SK-N-SH (cell line): Measurements from ENCODE around the gene NOL6. TPM values are rescaled to one million over a fixed set of nuclear protein-coding genes. Genes with fewer than 3 reads are reported as not detected.
"Not testable (repeated sequence)": the region's sequence is repeated elsewhere in the genome, so short reads cannot be mapped to it uniquely, and the experiment has no call there.

Experiments
- CTCF ChIA-PET: fragments of 300-600, 350-600 bp; formaldehyde crosslinking; extraction: SDS; loops from one replicate; lab custom pipeline; 2021; lab: Yijun Ruan, JAX
- POLR2A ChIA-PET: fragments of 350-600 bp; sonication (Branson Sonifier 250); formaldehyde crosslinking; extraction: SDS; loops from one replicate; lab custom pipeline; 2020; ENCODE audit warnings: antibody characterized with exemption, inconsistent platforms; lab: Yijun Ruan, JAX
- DNase-seq: peaks from one replicate; pipeline ENCODE4 v3.0.0; 2012
- H2AFZ ChIP-seq: fragments of 200-600 bp; sonication (generic); 2 replicates; pipeline ENCODE4 v1.8.1; 2016; ENCODE audit warnings: antibody characterized with exemption, mild to moderate bottlenecking, low read depth
- H3F3A ChIP-seq: fragments of 200-600 bp; sonication (generic); replicated peaks from 2 replicates; pipeline ENCODE3; 2016; ENCODE audit warnings: antibody characterized with exemption, mild to moderate bottlenecking; ENCODE audit not compliant: insufficient read depth
- H3K27ac ChIP-seq, 2 experiments: fragments of 200-500 bp in 1 of 2; fragments of 200-600 bp in 1 of 2; sonication (Bioruptor generic) in 1 of 2; sonication (generic), shearing (Covaris generic) in 1 of 2; 2 replicates each; pipeline versions ENCODE4 v1.5.1 to v1.6.1; 2014 to 2016; ENCODE audit warnings: low read depth in 2 of 2, inconsistent platforms in 1 of 2, low read length in 1 of 2, mild to moderate bottlenecking in 1 of 2, mixed read lengths in 1 of 2
- H3K27me3 ChIP-seq: fragments of 200-600 bp; sonication (generic), shearing (Covaris generic); 2 replicates; pipeline ENCODE4 v1.6.1; 2016; ENCODE audit warnings: mixed run types; ENCODE audit not compliant: insufficient read depth
- H3K36me3 ChIP-seq, 2 experiments: fragments of 200-500 bp in 1 of 2; fragments of 200-600 bp in 1 of 2; sonication (Bioruptor generic) in 1 of 2; sonication (generic) in 1 of 2; replicated peaks in 1 of 2; 2 replicates each; pipeline versions ENCODE3 to v1.5.1; 2014 to 2016; ENCODE audit warnings: low read length in 1 of 2, mild to moderate bottlenecking in 1 of 2; ENCODE audit not compliant: insufficient read depth in 2 of 2, control insufficient read depth in 1 of 2
- H3K4me1 ChIP-seq, 2 experiments: fragments of 200-500 bp in 1 of 2; fragments of 200-600 bp in 1 of 2; sonication (Bioruptor generic) in 1 of 2; sonication (generic), shearing (Covaris generic) in 1 of 2; 2 replicates each; pipeline versions ENCODE4 v1.5.1 to v1.6.1; 2014 to 2016; ENCODE audit warnings: low read depth in 1 of 2, low read length in 1 of 2, mixed run types in 1 of 2; ENCODE audit not compliant: insufficient read depth in 2 of 2, control insufficient read depth in 1 of 2
- H3K4me2 ChIP-seq: fragments of 200-600 bp; sonication (generic), shearing (Covaris generic); 2 replicates; pipeline ENCODE4 v1.6.1; 2017; ENCODE audit warnings: mixed run types
- H3K4me3 ChIP-seq, 2 experiments: fragments of 200-500 bp in 1 of 2; fragments of 200-600 bp in 1 of 2; sonication (Bioruptor generic) in 1 of 2; sonication (generic), shearing (Covaris generic) in 1 of 2; 2 replicates each; pipeline versions ENCODE4 v1.5.1 to v1.8.1; 2014 to 2016; ENCODE audit warnings: low read depth in 2 of 2, inconsistent platforms in 1 of 2, low read length in 1 of 2, mild to moderate bottlenecking in 1 of 2, mixed read lengths in 1 of 2, moderate library complexity in 1 of 2
- H3K79me2 ChIP-seq: fragments of 200-600 bp; sonication (generic); 2 replicates; pipeline ENCODE4 v1.8.1; 2017; ENCODE audit warnings: mild to moderate bottlenecking; ENCODE audit not compliant: insufficient read depth
- H3K9ac ChIP-seq: fragments of 200-600 bp; sonication (generic); 2 replicates; pipeline ENCODE4 v1.6.1; 2017; ENCODE audit warnings: mixed run types
- H3K9me2 ChIP-seq: fragments of 200-600 bp; sonication (generic); 2 replicates; pipeline ENCODE4 v1.6.1; 2017; ENCODE audit warnings: mixed run types
- H3K9me3 ChIP-seq: fragments of 200-600 bp; sonication (generic); 2 replicates; pipeline ENCODE4 v1.6.1; 2017; ENCODE audit warnings: mixed run types, mild to moderate bottlenecking, moderate library complexity
- H4K20me1 ChIP-seq: fragments of 200-600 bp; sonication (generic); 2 replicates; pipeline ENCODE4 v1.6.1; 2017; ENCODE audit warnings: mild to moderate bottlenecking, mixed run types; ENCODE audit not compliant: insufficient read depth
- MEF2A ChIP-seq: IDR thresholded peaks from 2 replicates; pipeline ENCODE4 v1.4.0; 2012; ENCODE audit warnings: low read depth, borderline replicate concordance
- RAD21 ChIP-seq: IDR thresholded peaks from 2 replicates; pipeline ENCODE4 v1.6.1; 2012; ENCODE audit warnings: mild to moderate bottlenecking, low read length
- RFX5 ChIP-seq: IDR thresholded peaks from 2 replicates; pipeline ENCODE4 v1.6.1; 2012; ENCODE audit warnings: mild to moderate bottlenecking, improper control_type of control experiment, low read length
- SMC3 ChIP-seq: IDR thresholded peaks from 2 replicates; pipeline ENCODE4 v1.6.1; 2012; ENCODE audit warnings: low read depth, low read length, improper control_type of control experiment
- TCF12 ChIP-seq: IDR thresholded peaks from 2 replicates; pipeline ENCODE4 v1.4.0; 2012
- WGBS: methylation state at CpG from one replicate; pipeline ENCODE4 v1.1.6; 2017; ENCODE audit warnings: low lambda C conversion rate; 5-methylcytosine and 5-hydroxymethylcytosine counted together
- polyA plus RNA-seq, 3 experiments: library from polyadenylated mRNA; depleted of rRNA; stranded (reverse); fragments of >200 nt; gene quantifications; 2 replicates each; pipeline ENCODE4 v1.2.3, GENCODE V29; 2012
- TF ChIP-seq, protein P1 (sequence below): fragments of 200-600 bp; sonication (generic); IDR thresholded peaks from 2 replicates; pipeline ENCODE4 v1.6.1; 2017; ENCODE audit warnings: antibody characterized with exemption, mild to moderate bottlenecking, moderate library complexity

Gene NOL6
- polyA plus RNA-seq, 1 of the 3 experiments (the other 2 are of a cell fraction): 52.2 TPM

DNA sequence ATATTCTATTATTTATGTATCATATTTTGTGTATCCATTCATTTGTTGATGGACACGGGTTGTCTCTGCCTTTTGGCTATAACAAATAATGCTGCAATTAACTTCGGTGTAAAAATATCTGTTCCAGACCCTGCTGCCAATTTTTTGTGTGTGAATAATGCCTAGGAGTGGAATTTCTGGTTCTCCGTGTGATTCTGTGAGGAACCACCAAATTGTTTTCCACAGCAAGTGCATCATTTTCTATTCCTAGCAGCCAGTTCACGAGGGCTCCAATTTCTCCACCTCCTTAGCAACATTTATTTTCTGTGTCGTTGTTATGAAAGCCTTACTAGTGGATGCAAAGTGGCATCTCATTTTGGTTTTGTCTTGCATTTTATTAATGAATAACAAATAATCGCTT is 48.1 kb upstream of the NOL6 start:
- CTCF ChIA-PET: interaction anchor here (1.4 kb wide), 1 partner anchor 102 kb away, joined by 3 read pairs; no protein-coding TSS in a partner anchor
- H3K27me3 ChIP-seq, H3K9ac ChIP-seq, POLR2A ChIA-PET, H3K9me3 ChIP-seq, H3K4me1 ChIP-seq, H4K20me1 ChIP-seq, H3K36me3 ChIP-seq, H2AFZ ChIP-seq, H3K4me2 ChIP-seq, H3K79me2 ChIP-seq, H3F3A ChIP-seq, DNase-seq, H3K9me2 ChIP-seq, H3K27ac ChIP-seq, H3K4me3 ChIP-seq: not testable (repeated sequence)
- 80% methylated on average over 6 of the region's 6 CpGs for WGBS

GRCh38 chr9:33517934-33518577 is 44.3 kb upstream of the NOL6 start:
- H3K4me2 ChIP-seq, H3K9me3 ChIP-seq, H2AFZ ChIP-seq, H4K20me1 ChIP-seq, H3K27ac ChIP-seq, H3K27me3 ChIP-seq, H3K4me1 ChIP-seq, H3K4me3 ChIP-seq, H3F3A ChIP-seq, POLR2A ChIA-PET, H3K36me3 ChIP-seq, H3K79me2 ChIP-seq, H3K9ac ChIP-seq, DNase-seq, H3K9me2 ChIP-seq: not testable (repeated sequence)
- 56% methylated on average over 6 of the region's 6 CpGs for WGBS
- CTCF ChIA-PET: interaction anchor here (1.0 to 1.3 kb wide), 7 partner anchors 9 to 153 kb away, joined by 3 to 7 read pairs (median 4); no protein-coding TSS in a partner anchor

GRCh38 chr9:33517373-33517772 is 43.6 kb upstream of the NOL6 start:
- Histone ChIP-seq H3K4me3 (no peak overlapping the region), H3K4me2 (no peak overlapping the region), H3K79me2 (no peaks in the 10 kb centered on the region), H3K4me1 (no peaks in the 10 kb centered on the region), H3K27me3 (no peaks in the 10 kb centered on the region), H3K36me3 (no peaks in the 10 kb centered on the region), H3K27ac (no peak overlapping the region), H3F3A (no peaks in the 10 kb centered on the region)
- POLR2A ChIA-PET: no interaction called here
- WGBS: 58% methylated on average over 2 of the region's 2 CpGs
- DNase-seq: peak; percentile 52
- peak; percentile 28; the same call in 1 of the 2 replicates for TF ChIP-seq SMC3
- no peak for TF ChIP-seq TCF12
- no peak for TF ChIP-seq RFX5
- TF ChIP-seq RAD21: peak; percentile 26
- no peak for TF ChIP-seq MEF2A
- TF ChIP-seq, protein P1, sequence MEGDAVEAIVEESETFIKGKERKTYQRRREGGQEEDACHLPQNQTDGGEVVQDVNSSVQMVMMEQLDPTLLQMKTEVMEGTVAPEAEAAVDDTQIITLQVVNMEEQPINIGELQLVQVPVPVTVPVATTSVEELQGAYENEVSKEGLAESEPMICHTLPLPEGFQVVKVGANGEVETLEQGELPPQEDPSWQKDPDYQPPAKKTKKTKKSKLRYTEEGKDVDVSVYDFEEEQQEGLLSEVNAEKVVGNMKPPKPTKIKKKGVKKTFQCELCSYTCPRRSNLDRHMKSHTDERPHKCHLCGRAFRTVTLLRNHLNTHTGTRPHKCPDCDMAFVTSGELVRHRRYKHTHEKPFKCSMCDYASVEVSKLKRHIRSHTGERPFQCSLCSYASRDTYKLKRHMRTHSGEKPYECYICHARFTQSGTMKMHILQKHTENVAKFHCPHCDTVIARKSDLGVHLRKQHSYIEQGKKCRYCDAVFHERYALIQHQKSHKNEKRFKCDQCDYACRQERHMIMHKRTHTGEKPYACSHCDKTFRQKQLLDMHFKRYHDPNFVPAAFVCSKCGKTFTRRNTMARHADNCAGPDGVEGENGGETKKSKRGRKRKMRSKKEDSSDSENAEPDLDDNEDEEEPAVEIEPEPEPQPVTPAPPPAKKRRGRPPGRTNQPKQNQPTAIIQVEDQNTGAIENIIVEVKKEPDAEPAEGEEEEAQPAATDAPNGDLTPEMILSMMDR: peak; percentile 68
- TF ChIP-seq, all 33 proteins: peak for 3
- no peaks in the 10 kb centered on the region for H3K9me2 ChIP-seq
- H2AFZ ChIP-seq: no peak overlapping the region
- H4K20me1 ChIP-seq: no peaks in the 10 kb centered on the region
- H3K9ac ChIP-seq: no peak overlapping the region
- no peaks in the 10 kb centered on the region for H3K9me3 ChIP-seq
- CTCF ChIA-PET: interaction anchor here (0.9 to 1.3 kb wide), 9 partner anchors 9 to 152 kb away, joined by 3 to 7 read pairs (median 4); no protein-coding TSS in a partner anchor

GRCh38 chr9:33516397-33516796 is 42.7 kb upstream of the NOL6 start:
- H3K9me3 ChIP-seq, H3F3A ChIP-seq, H3K79me2 ChIP-seq, H3K4me1 ChIP-seq, CTCF ChIA-PET, POLR2A ChIA-PET, H3K27ac ChIP-seq, H4K20me1 ChIP-seq, H3K4me2 ChIP-seq, H3K9ac ChIP-seq, H2AFZ ChIP-seq, H3K36me3 ChIP-seq, H3K4me3 ChIP-seq, H3K27me3 ChIP-seq, H3K9me2 ChIP-seq, DNase-seq: not testable (repeated sequence)
- 100% methylated on average over 1 of the region's 1 CpG for WGBS

DNA sequence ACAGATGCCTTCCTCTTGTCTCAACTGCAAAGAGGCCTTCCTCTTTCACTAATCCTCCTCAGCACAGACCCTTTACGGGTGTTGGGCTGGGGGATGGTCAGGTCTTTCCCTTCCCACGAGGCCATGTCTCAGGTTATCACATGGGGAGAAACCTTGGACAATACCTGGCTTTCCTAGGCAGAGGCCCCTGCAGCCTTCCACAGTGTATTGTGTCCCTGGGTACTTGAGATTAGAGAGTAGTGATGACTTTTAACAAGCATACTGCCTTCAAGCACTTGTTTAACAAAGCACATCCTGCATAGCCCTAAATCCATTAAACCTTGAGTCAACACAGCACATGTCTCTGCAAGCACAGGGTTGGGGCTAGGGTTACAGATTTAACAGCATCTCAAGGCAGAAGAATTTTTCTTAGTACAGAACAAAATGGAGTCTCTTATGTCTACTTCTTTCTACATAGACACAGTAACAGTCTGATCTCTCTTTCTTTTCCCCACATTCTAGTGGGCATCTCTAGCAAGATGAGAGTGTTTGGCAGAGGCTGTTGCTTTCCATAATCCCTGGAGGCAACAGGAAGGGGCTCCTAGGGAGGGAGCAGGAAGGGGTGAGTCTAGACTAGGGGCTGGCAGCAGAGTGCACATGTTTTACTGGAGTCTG is 41.7 kb upstream of the NOL6 start:
- DNase-seq, POLR2A ChIA-PET: not testable (repeated sequence)

More for the DNA sequence above, 41.7 kb upstream of the NOL6 start:
- H3K9me3 ChIP-seq, H3K9me2 ChIP-seq, H3K79me2 ChIP-seq, H3K4me3 ChIP-seq, H2AFZ ChIP-seq, H3K9ac ChIP-seq, H3K36me3 ChIP-seq, CTCF ChIA-PET, H3F3A ChIP-seq, H3K27me3 ChIP-seq, H3K4me1 ChIP-seq, H3K4me2 ChIP-seq, H3K27ac ChIP-seq, H4K20me1 ChIP-seq: not testable (repeated sequence)
- WGBS: 53% methylated on average over 2 of the region's 2 CpGs
